CD8-positive, alpha-beta memory T cell (primary cell): ENCODE results near the gene NLGN1. TPM values are rescaled to one million over a fixed set of nuclear protein-coding genes. Genes with fewer than 3 reads are reported as not detected.

Experiments used
- CTCF ChIA-PET: fragments of 350-600 bp; sonication (Branson Sonifier 250); formaldehyde crosslinking; loops from one replicate; lab custom pipeline; 2021; ENCODE audit warnings: antibody characterized with exemption; lab: Charles Lee
- POLR2A ChIA-PET: fragments of 350-600 bp; sonication (Branson Sonifier 250); formaldehyde crosslinking; loops from one replicate; lab custom pipeline; 2021; ENCODE audit warnings: antibody characterized with exemption; lab: Charles Lee
- DNase-seq, 5 donors: peaks; one replicate each; pipeline versions ENCODE4 v3.0.0 to v3.0.0-alpha.2; 2020 to 2022; ENCODE audit warnings: mixed read lengths in 1 of 5
- H3K27ac ChIP-seq: one replicate; pipeline ENCODE4 v1.7.0; 2013; ENCODE audit warnings: low read depth, mild to moderate bottlenecking, low read length, moderate library complexity
- H3K27me3 ChIP-seq: 2 replicates; pipeline ENCODE4 v1.7.0; 2013; ENCODE audit warnings: low read length, mild to moderate bottlenecking; ENCODE audit not compliant: insufficient read depth, poor library complexity, severe bottlenecking
- H3K36me3 ChIP-seq: 2 replicates; pipeline ENCODE4 v1.7.0; 2013; ENCODE audit warnings: mild to moderate bottlenecking, low read length, moderate library complexity; ENCODE audit not compliant: insufficient read depth
- H3K4me1 ChIP-seq: 2 replicates; pipeline ENCODE4 v1.7.0; 2013; ENCODE audit warnings: mild to moderate bottlenecking, low read length, moderate library complexity; ENCODE audit not compliant: insufficient read depth
- H3K4me3 ChIP-seq: 2 replicates; pipeline ENCODE4 v1.7.0; 2013; ENCODE audit warnings: mild to moderate bottlenecking, low read length
- H3K9me3 ChIP-seq: 2 replicates; pipeline ENCODE4 v1.7.0; 2013; ENCODE audit warnings: mild to moderate bottlenecking, low read length
- H3K27ac Mint-ChIP-seq, 8 donors: one replicate each; pipeline ENCODE4 v1.8.0; 2020 to 2021; ENCODE audit warnings: mixed read lengths in 8 of 8, mild to moderate bottlenecking in 6 of 8, inconsistent platforms in 3 of 8, moderate library complexity in 3 of 8
- H3K27me3 Mint-ChIP-seq, 2 donors: one replicate each; pipeline ENCODE4 v1.8.0; 2020 to 2021; ENCODE audit warnings: mixed read lengths in 2 of 2, mild to moderate bottlenecking in 1 of 2, moderate library complexity in 1 of 2
- H3K36me3 Mint-ChIP-seq, 3 donors: one replicate each; pipeline ENCODE4 v1.8.0; 2020 to 2021; ENCODE audit warnings: mixed read lengths in 3 of 3, inconsistent platforms in 1 of 3, mild to moderate bottlenecking in 1 of 3
- H3K4me1 Mint-ChIP-seq, 3 donors: one replicate each; pipeline ENCODE4 v1.8.0; 2020 to 2021; ENCODE audit warnings: mixed read lengths in 3 of 3, inconsistent platforms in 1 of 3, mild to moderate bottlenecking in 1 of 3
- H3K4me3 Mint-ChIP-seq, 7 donors: one replicate each; pipeline ENCODE4 v1.8.0; 2020 to 2021; ENCODE audit warnings: mixed read lengths in 7 of 7, mild to moderate bottlenecking in 6 of 7, moderate library complexity in 4 of 7, inconsistent platforms in 2 of 7
- H3K9me3 Mint-ChIP-seq, 5 donors: one replicate each; pipeline ENCODE4 v1.8.0; 2020 to 2022; ENCODE audit warnings: mixed read lengths in 5 of 5, mild to moderate bottlenecking in 3 of 5, moderate library complexity in 2 of 5, inconsistent platforms in 1 of 5
- polyA plus RNA-seq: library from polyadenylated mRNA; unstranded; fragments of 300-500 nt; fragmentation: Illumina TruSeq; gene quantifications from one replicate; pipeline ENCODE4 v1.2.3, GENCODE V29; 2021
- total RNA-seq, 2 experiments: library from RNA; stranded (reverse); gene quantifications; one replicate each; pipeline ENCODE4 v1.2.3, GENCODE V29; 2021

The NLGN1 gene
- total and polyA plus RNA-seq, 3 experiments from 2014 or later: not detected

DNA sequence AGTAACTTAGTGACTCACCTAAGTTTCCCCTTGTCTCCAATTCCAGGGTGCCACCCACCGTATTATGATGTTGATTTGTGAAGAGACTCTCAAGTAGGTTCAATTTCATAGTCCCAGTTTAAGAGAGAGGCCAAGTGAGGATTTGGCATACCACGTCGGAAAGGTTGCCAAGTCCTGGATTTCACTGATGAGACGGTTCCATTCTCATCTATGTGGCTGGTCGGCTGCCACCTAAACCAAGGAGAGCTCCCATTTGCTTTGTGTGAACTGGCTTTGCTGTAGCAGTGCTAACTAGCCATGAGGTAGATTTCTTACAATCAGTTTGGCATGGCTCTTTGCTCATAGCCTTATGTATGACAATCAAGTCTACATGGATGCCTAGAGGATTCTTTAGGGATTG is 653.6 kb downstream of the NLGN1 start:
- no peak for DNase-seq
- no peaks in the 10 kb centered on the region for H3K9me3 ChIP-seq
- no peaks in the 10 kb centered on the region for H3K27me3 ChIP-seq
- H3K36me3 ChIP-seq: no peaks in the 10 kb centered on the region
- H3K27ac ChIP-seq: no peak overlapping the region
- ChIA-PET POLR2A (no interaction called here), CTCF (no interaction called here)
- Mint-ChIP-seq H3K4me1 (no peaks in the 10 kb centered on the region), H3K4me3 (no peak overlapping the region), H3K9me3 (peaks cover 0 to 8% (median 3%) of the 10 kb centered on the region in 5 donors), H3K27ac (no peak overlapping the region), H3K36me3 (no peaks in the 10 kb centered on the region), H3K27me3 (no peaks in the 10 kb centered on the region)
- H3K4me3 ChIP-seq: no peak overlapping the region
- H3K4me1 ChIP-seq: no peaks in the 10 kb centered on the region

DNA sequence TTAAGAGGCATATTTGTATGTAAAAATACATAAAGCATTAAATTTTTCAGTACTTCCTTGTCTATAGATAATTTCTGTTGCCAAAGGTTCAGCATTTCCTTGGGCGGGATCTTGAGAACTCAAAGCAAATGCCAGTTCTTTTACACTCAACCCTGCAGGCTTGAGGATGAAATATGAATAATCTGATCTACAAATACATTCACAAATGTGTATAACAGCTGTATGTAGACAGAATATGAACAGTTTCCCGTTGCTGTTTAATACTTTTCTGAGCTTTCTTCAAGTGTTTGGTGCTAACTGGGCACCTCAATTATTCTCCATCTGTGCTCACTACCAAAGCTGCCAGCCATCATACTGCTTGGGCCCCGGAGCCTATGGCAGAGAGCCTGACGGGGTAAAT is 661.3 kb downstream of the NLGN1 start:
- no peaks in the 10 kb centered on the region for H3K4me1 Mint-ChIP-seq
- ChIA-PET POLR2A (no interaction called here), CTCF (no interaction called here)
- no peaks in the 10 kb centered on the region for H3K36me3 Mint-ChIP-seq
- no peak overlapping the region for H3K4me3 Mint-ChIP-seq
- Histone ChIP-seq H3K4me3 (no peak overlapping the region), H3K4me1 (no peaks in the 10 kb centered on the region), H3K9me3 (no peaks in the 10 kb centered on the region), H3K27ac (no peak overlapping the region), H3K27me3 (no peaks in the 10 kb centered on the region), H3K36me3 (no peaks in the 10 kb centered on the region)
- H3K27ac Mint-ChIP-seq: no peak overlapping the region
- no peak for DNase-seq
- H3K9me3 Mint-ChIP-seq: peaks cover 0 to 20% (median 3%) of the 10 kb centered on the region in 5 donors
- H3K27me3 Mint-ChIP-seq: no peaks in the 10 kb centered on the region

DNA sequence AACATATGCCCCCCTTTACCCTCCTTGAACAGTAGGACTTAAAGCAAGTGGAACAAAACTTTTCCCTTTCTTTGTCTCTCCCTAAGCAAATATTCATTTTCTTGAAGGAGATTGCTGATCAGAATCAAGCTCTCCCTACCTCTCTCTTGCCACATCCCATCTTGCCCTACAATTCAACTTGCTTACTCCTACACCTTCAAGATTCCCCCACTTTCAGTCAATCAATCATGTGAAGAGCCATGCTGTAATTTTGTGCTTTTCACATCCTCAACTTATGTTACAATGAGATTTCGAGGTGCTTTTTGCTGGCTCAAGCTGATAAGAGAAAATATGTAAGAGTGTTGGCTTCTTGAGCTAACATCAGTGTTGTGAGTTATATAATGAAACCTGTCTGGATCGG is 662.9 kb downstream of the NLGN1 start:
- Mint-ChIP-seq H3K4me3 (no peak overlapping the region), H3K9me3 (peaks cover 0 to 24% (median 3%) of the 10 kb centered on the region in 5 donors), H3K4me1 (no peaks in the 10 kb centered on the region), H3K36me3 (no peaks in the 10 kb centered on the region), H3K27ac (no peak overlapping the region), H3K27me3 (no peaks in the 10 kb centered on the region)
- Histone ChIP-seq H3K27ac (no peak overlapping the region), H3K4me3 (no peak overlapping the region), H3K4me1 (no peaks in the 10 kb centered on the region), H3K27me3 (no peaks in the 10 kb centered on the region), H3K36me3 (no peaks in the 10 kb centered on the region), H3K9me3 (no peaks in the 10 kb centered on the region)
- ChIA-PET POLR2A (no interaction called here), CTCF (no interaction called here)
- no peak for DNase-seq

DNA sequence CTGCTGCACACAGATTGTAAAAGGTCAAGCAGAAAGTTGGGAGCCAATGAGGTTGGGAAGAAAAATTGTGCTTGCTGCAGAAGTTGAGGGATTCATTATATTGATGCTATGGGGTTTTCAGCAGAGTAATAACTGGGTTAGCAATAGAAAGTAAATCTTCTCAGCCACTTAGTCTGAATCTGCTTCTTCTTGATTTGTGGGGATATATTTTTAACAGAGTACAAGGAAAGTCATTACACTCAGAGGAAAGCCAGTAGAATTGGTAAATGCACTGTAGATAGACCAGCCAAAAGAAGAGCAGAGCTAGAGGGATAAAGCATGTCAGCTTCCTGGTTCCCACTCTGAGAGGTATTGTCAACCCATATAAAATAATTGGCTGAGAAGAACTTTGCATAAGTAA is 663.6 kb downstream of the NLGN1 start:
- Histone ChIP-seq H3K9me3 (no peaks in the 10 kb centered on the region), H3K27ac (no peak overlapping the region), H3K4me1 (no peaks in the 10 kb centered on the region), H3K4me3 (no peak overlapping the region), H3K27me3 (no peaks in the 10 kb centered on the region), H3K36me3 (no peaks in the 10 kb centered on the region)
- H3K27me3 Mint-ChIP-seq: no peaks in the 10 kb centered on the region
- H3K27ac Mint-ChIP-seq: no peak overlapping the region
- POLR2A ChIA-PET: no interaction called here
- DNase-seq: no peak
- no peaks in the 10 kb centered on the region for H3K4me1 Mint-ChIP-seq
- H3K9me3 Mint-ChIP-seq: peaks cover 0 to 24% (median 3%) of the 10 kb centered on the region in 5 donors
- no peaks in the 10 kb centered on the region for H3K36me3 Mint-ChIP-seq
- no peak overlapping the region for H3K4me3 Mint-ChIP-seq
- CTCF ChIA-PET: no interaction called here

DNA sequence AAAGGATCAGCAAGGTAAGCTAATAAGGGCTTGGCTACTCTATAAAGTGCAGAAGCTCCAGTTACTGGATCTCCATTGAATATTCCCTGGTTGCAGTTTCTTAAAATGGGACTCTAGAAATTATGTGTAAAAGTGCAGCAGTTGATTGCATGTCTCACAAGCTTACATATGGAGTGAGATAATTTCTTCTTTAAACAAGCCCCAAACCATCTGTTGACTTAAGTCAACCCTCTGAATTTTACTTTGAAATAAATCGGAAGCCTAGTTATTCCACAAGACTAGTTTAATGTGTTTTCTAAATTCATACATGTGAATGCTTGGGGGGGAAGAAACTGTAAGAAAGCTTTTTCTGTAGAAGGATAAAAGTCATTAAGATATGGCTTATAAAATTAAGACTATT is 664.2 kb downstream of the NLGN1 start:
- DNase-seq: no peak
- ChIA-PET POLR2A (no interaction called here), CTCF (no interaction called here)
- no peak overlapping the region for H3K4me3 Mint-ChIP-seq
- Histone ChIP-seq H3K27me3 (no peaks in the 10 kb centered on the region), H3K9me3 (no peaks in the 10 kb centered on the region), H3K4me1 (no peaks in the 10 kb centered on the region), H3K36me3 (no peaks in the 10 kb centered on the region), H3K27ac (no peak overlapping the region), H3K4me3 (no peak overlapping the region)
- H3K27ac Mint-ChIP-seq: no peak overlapping the region
- H3K9me3 Mint-ChIP-seq: peaks cover 0 to 24% (median 3%) of the 10 kb centered on the region in 5 donors
- H3K27me3 Mint-ChIP-seq: no peaks in the 10 kb centered on the region
- no peaks in the 10 kb centered on the region for H3K36me3 Mint-ChIP-seq
- H3K4me1 Mint-ChIP-seq: no peaks in the 10 kb centered on the region

DNA sequence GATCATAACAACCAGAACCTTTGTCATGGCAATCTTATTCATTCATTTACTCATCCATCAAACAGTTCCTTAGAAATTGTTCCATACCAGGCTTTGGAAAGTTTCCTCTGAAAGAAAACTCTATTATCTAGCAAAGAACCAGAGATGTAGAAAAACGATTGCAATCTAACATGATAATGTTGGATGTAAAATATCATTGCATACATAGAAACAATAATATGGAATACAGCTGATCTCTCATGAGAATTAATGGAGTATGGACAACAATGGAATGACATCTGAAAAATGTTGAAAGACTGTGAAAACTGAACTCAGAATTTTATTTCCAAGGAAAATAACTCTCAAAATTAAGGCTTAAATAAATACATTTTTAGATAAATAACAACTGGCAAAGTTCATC is 665.4 kb downstream of the NLGN1 start:
- H3K36me3 ChIP-seq: no peaks in the 10 kb centered on the region
- H3K4me1 Mint-ChIP-seq: no peaks in the 10 kb centered on the region
- peaks cover 0 to 20% (median 2%) of the 10 kb centered on the region in 5 donors for H3K9me3 Mint-ChIP-seq
- no peak overlapping the region for H3K27ac Mint-ChIP-seq
- CTCF ChIA-PET: no interaction called here
- H3K27ac ChIP-seq: no peak overlapping the region
- H3K36me3 Mint-ChIP-seq: no peaks in the 10 kb centered on the region
- DNase-seq: no peak
- no peaks in the 10 kb centered on the region for H3K4me1 ChIP-seq
- POLR2A ChIA-PET: no interaction called here
- H3K9me3 ChIP-seq: no peaks in the 10 kb centered on the region
- H3K4me3 Mint-ChIP-seq: no peak overlapping the region
- H3K27me3 ChIP-seq: no peaks in the 10 kb centered on the region
- no peak overlapping the region for H3K4me3 ChIP-seq
- H3K27me3 Mint-ChIP-seq: no peaks in the 10 kb centered on the region

DNA sequence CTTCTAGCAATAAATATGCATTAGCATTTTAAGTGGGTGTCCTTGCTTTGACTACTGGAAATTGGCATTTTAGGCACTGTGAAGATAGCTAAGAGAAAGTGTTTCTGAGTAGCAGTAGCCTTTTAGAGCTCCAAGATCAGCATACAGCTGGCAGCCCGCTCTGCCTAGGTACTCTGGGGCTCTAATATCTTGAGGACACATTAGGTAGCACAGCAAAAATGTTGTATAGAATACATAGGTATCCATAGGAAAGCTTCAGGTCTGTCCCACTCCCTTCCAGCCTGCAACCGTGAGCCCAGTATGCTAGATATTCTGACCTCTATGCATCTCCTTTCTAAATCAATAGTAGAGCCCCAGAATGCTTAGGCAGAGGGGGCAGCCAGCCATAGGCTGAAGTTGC is 670.5 kb downstream of the NLGN1 start:
- no peak for DNase-seq
- POLR2A ChIA-PET: no interaction called here

DNA sequence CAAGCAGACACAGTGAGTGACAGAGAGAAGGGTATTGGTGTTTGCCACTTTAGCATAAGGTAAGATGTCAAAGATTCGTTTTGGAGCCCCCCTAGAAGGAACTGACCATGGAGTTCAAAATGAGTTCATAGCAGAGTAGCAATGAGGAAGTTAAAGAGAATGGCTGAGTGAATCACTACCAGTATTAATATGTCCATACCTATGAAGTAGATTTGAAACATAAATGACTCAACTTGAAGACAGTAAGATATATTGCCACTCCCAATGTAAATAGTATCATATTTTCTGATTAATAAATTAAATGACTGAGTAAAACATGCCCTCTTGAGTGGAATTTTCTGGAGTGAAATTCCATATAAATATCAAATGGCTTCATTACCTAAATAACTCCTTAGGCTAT is 675.1 kb downstream of the NLGN1 start:
- POLR2A ChIA-PET: no interaction called here
- Mint-ChIP-seq H3K9me3 (peaks cover 4 to 22% (median 6%) of the 10 kb centered on the region in 5 donors), H3K27ac (no peak overlapping the region), H3K27me3 (no peaks in the 10 kb centered on the region), H3K36me3 (no peaks in the 10 kb centered on the region), H3K4me3 (no peak overlapping the region), H3K4me1 (no peaks in the 10 kb centered on the region)
- no peak for DNase-seq
- CTCF ChIA-PET: no interaction called here
- Histone ChIP-seq H3K9me3 (no peaks in the 10 kb centered on the region), H3K36me3 (no peaks in the 10 kb centered on the region), H3K27ac (no peak overlapping the region), H3K4me3 (no peak overlapping the region), H3K27me3 (no peaks in the 10 kb centered on the region), H3K4me1 (no peaks in the 10 kb centered on the region)

More for the DNA sequence above, 670.5 kb downstream of the NLGN1 start:
- Mint-ChIP-seq H3K27ac (no peak overlapping the region), H3K4me3 (no peak overlapping the region), H3K9me3 (peaks cover 3 to 27% (median 6%) of the 10 kb centered on the region in 5 donors), H3K27me3 (no peaks in the 10 kb centered on the region), H3K4me1 (no peaks in the 10 kb centered on the region), H3K36me3 (no peaks in the 10 kb centered on the region)
- Histone ChIP-seq H3K9me3 (no peaks in the 10 kb centered on the region), H3K4me3 (no peak overlapping the region), H3K36me3 (no peaks in the 10 kb centered on the region), H3K27me3 (no peaks in the 10 kb centered on the region), H3K4me1 (no peaks in the 10 kb centered on the region), H3K27ac (no peak overlapping the region)
- CTCF ChIA-PET: no interaction called here

DNA sequence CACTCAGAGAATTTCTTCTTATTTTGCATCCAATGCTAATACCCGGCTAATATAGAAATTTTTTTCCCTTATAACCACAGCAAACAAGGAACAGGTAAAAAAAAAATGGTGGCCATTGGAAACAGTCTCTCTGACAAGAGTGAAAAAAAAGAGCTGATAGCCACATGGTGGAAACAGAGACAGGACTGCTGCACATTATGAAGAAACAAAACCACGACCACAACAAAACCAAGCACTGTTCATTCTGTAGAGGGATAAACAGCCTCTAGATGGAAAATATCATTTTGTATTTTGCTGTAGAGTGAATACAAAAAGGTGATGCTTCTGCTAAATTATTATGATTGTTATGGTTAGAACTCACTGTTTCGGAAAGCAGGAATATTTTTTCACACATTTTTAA is 686.2 kb downstream of the NLGN1 start:
- ChIA-PET CTCF (no interaction called here), POLR2A (no interaction called here)
- no peak for DNase-seq
- H3K4me3 ChIP-seq: no peak overlapping the region
- H3K36me3 ChIP-seq: no peaks in the 10 kb centered on the region
- no peaks in the 10 kb centered on the region for H3K27me3 ChIP-seq
- no peak overlapping the region for H3K27ac ChIP-seq
- Mint-ChIP-seq H3K27ac (no peak overlapping the region), H3K27me3 (no peaks in the 10 kb centered on the region), H3K36me3 (no peaks in the 10 kb centered on the region), H3K4me1 (no peaks in the 10 kb centered on the region), H3K4me3 (no peak overlapping the region), H3K9me3 (peaks cover 3 to 19% (median 8%) of the 10 kb centered on the region in 5 donors)
- H3K9me3 ChIP-seq: no peaks in the 10 kb centered on the region
- H3K4me1 ChIP-seq: no peaks in the 10 kb centered on the region
